ENCODE data around the gene MRPL33. TPM values are rescaled to one million over a fixed set of nuclear protein-coding genes. Genes with fewer than 3 reads are reported as not detected.
A peak's percentile ranks its signal among the peaks of the same experiment; 100 is the strongest.

MRPL33 gene
- total and polyA plus RNA-seq, 2 of the 13 experiments (the other 11 are each of a cell fraction or from before 2014, with no cell fraction given) = 69.7 to 218 TPM

GRCh38 chr2:27729198-27729597 lies 42.3 kb upstream of the MRPL33 start (continued):
- TF ChIP-seq ZNF326 (CRISPR knock-in tag; IDR thresholded peaks at IDR 0.05; ENCODE audit: borderline replicate concordance) (no peak), ZNF766 (CRISPR knock-in tag; IDR thresholded peaks at IDR 0.05; ENCODE audit: borderline replicate concordance) (no peak), ZNF225 (CRISPR knock-in tag; IDR thresholded peaks at IDR 0.05) (no peak), ZNF576 (CRISPR knock-in tag; IDR thresholded peaks at IDR 0.05) (no peak), EHMT2 (IDR thresholded peaks at IDR 0.05; ENCODE audit: borderline replicate concordance, low read depth, low read length) (no peak), ARID4A (CRISPR knock-in tag; IDR thresholded peaks at IDR 0.05; ENCODE audit: borderline replicate concordance) (peak; percentile 19; the same call in 1 of the 2 replicates), SNAPC5 (CRISPR knock-in tag; IDR thresholded peaks at IDR 0.05; ENCODE audit: borderline replicate concordance) (no peak), HNF4A (CRISPR knock-in tag; IDR thresholded peaks at IDR 0.05) (peak; percentile 78), MYC (CRISPR knock-in tag; IDR thresholded peaks at IDR 0.05; ENCODE audit: borderline replicate concordance) (no peak), ZNF598 (CRISPR knock-in tag; IDR thresholded peaks at IDR 0.05; ENCODE audit: borderline replicate concordance) (0 out of 2 replicates have a peak, but pooled peaks have one; percentile 20), HOXA3 (CRISPR knock-in tag; IDR thresholded peaks at IDR 0.05) (no peak), RARA (CRISPR knock-in tag; IDR thresholded peaks at IDR 0.05) (peak; percentile 44; the same call in 1 of the 2 replicates), TRIM24 (CRISPR knock-in tag; IDR thresholded peaks at IDR 0.05) (0 out of 2 replicates have a peak, but pooled peaks have one; percentile 36), MZF1 (CRISPR knock-in tag; IDR thresholded peaks at IDR 0.05; ENCODE audit: borderline replicate concordance) (no peak), ZKSCAN1 (IDR thresholded peaks at IDR 0.05; ENCODE audit: low read length) (no peak), SMAD1 (CRISPR knock-in tag; IDR thresholded peaks at IDR 0.05; ENCODE audit: borderline replicate concordance, low read depth) (no peak), ZNF619 (CRISPR knock-in tag; IDR thresholded peaks at IDR 0.05) (no peak)
- TF ChIP-seq, protein P1, sequence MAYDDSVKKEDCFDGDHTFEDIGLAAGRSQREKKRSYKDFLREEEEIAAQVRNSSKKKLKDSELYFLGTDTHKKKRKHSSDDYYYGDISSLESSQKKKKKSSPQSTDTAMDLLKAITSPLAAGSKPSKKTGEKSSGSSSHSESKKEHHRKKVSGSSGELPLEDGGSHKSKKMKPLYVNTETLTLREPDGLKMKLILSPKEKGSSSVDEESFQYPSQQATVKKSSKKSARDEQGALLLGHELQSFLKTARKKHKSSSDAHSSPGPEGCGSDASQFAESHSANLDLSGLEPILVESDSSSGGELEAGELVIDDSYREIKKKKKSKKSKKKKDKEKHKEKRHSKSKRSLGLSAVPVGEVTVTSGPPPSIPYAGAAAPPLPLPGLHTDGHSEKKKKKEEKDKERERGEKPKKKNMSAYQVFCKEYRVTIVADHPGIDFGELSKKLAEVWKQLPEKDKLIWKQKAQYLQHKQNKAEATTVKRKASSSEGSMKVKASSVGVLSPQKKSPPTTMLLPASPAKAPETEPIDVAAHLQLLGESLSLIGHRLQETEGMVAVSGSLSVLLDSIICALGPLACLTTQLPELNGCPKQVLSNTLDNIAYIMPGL (CRISPR knock-in tag; IDR thresholded peaks at IDR 0.05; ENCODE audit: borderline replicate concordance in 1 of 2, low read depth in 1 of 2) = 0 out of 4 replicates have a peak, but pooled peaks of 1 of the 2 experiments have one; percentile 6
- TF ChIP-seq, protein P2, sequence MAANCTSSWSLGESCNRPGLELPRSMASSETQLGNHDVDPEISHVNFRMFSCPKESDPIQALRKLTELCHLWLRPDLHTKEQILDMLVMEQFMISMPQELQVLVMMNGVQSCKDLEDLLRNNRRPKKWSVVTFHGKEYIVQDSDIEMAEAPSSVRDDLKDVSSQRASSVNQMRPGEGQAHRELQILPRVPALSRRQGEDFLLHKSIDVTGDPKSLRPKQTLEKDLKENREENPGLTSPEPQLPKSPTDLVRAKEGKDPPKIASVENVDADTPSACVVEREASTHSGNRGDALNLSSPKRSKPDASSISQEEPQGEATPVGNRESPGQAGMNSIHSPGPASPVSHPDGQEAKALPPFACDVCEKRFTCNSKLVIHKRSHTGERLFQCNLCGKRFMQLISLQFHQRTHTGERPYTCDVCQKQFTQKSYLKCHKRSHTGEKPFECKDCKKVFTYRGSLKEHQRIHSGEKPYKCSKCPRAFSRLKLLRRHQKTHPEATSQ (CRISPR knock-in tag; IDR thresholded peaks at IDR 0.05; ENCODE audit: borderline replicate concordance) = no peak
- TF ChIP-seq, protein P3, sequence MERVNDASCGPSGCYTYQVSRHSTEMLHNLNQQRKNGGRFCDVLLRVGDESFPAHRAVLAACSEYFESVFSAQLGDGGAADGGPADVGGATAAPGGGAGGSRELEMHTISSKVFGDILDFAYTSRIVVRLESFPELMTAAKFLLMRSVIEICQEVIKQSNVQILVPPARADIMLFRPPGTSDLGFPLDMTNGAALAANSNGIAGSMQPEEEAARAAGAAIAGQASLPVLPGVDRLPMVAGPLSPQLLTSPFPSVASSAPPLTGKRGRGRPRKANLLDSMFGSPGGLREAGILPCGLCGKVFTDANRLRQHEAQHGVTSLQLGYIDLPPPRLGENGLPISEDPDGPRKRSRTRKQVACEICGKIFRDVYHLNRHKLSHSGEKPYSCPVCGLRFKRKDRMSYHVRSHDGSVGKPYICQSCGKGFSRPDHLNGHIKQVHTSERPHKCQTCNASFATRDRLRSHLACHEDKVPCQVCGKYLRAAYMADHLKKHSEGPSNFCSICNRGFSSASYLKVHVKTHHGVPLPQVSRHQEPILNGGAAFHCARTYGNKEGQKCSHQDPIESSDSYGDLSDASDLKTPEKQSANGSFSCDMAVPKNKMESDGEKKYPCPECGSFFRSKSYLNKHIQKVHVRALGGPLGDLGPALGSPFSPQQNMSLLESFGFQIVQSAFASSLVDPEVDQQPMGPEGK (CRISPR knock-in tag; IDR thresholded peaks at IDR 0.05) = peak; percentile 42; the same call in 1 of the 2 replicates
